ENCODE data around the gene RBFOX2. TPM values are rescaled to one million over a fixed set of nuclear protein-coding genes. Genes with fewer than 3 reads are reported as not detected.

The RBFOX2 gene
- total RNA-seq, 1 donor from 2014 or later: 83.1 TPM

DNA sequence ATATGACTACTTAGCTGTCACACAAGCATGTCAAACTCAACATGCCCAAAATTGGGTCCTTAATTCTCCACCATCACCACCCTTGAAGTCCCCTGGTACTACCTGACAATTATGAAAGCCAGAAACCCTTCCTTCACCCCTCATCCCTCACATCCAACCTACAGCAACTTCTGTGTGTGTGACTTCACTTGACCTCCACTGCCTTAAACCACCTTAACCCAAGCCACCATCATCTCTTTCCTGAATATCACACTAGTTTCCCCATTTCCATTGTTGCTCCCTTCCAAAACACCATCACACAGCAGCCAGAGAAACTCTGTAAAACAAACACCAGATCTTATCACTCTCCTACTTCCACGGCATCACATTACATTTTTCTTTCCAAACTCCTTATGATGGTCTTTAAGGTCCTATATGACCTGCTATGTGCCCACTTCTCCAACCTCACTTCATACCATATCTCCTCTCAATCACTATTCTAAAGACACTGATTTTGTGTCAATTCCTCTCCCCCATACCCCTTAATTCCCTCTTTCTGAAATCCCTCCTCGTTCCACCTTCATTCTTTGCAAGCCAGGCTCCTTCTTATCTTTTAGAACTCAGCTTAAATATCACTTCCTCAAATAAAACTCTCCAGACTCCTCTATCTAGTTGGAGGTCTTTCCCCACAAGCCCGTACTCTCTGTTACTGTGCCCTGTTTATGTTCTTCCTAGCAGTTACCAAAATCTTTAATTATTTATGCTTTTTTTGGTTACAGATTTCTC, 124.9 kb downstream of the RBFOX2 start:
- peak in 1 of 2 donors; percentile 26 for DNase-seq (ENCODE audit: low read depth in 2 of 2)

DNA sequence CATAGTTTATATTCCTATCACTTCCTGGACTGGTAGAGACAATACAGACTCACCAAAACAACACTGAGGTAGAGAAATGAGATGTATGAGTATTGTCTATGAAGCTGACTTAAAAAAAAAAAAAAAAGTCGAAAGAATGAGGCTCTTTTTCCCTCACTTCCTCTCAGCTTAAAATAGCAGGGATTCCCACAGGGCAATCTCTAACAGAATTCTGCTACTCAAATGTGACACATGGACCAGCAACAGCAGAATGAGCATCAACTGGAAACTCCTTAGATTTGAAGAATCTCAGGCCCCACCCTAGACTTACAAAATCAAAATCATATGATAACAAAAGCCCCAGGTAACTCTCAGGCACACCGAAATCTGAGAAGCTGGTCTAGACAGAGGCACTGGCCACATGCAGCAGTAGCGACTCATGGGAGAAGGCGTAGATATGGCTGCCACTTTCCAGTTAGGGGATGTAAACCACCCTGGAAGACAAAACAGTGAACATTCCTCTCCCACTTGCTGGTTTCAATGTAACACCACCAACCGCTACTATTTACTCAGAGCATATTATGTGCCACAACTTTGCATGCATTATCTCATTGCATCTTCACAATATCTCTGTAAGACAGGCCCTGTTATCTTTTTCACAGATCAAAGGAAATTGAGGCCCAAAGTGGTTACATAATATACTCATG, 128.0 kb downstream of the RBFOX2 start:
- DNase-seq (ENCODE audit: low read depth in 2 of 2): peak; percentile 49 to 67

DNA sequence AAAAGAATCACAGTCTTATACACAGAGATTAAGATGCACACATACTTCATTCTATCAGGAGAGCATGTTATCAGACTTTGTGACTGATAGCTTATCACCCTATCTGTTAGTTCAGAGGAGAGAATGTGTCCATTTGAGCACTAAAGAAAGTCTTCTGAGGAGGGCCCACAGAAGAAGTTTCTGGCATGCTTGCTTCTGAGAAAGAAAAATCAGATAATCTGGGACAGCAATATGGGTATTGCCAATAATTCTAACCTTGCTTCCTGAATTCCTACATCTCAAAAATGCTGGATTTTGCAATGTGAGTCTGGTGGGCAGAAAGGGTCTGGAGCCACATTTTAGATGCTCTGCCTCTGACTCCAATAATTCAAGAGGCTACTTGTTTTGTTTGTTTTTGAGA, 128.9 kb downstream of the RBFOX2 start:
- no peak for DNase-seq (ENCODE audit: low read depth in 2 of 2)

DNA sequence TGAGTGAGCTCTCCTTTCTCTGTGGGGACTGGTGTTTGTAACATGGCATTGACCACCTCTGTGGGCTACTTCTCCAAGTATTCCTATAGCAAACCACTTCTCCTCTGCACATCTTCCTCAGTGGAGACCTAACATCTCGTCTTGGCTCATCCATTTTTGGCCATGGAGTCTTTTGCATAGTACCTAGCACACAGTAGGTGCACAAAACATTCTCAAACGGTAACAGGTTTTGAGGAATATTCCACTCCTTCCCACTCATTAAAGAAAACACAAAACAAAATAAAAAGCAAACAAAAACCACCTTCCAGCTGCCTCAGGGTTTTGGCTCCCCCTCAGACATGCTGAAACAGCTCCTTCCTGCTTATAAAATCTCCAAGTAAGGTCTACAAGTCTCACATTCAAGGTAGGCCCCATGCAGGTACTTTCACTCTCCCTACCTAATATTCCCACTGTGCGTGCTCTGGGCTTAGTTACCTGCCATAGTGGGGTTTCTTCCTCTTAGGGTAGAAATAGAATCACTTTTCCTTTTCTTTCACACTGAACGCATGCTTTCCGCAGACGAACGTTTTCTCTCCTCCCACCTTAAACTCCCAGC, 132.4 kb downstream of the RBFOX2 start:
- DNase-seq (ENCODE audit: low read depth in 2 of 2): no peak

DNA sequence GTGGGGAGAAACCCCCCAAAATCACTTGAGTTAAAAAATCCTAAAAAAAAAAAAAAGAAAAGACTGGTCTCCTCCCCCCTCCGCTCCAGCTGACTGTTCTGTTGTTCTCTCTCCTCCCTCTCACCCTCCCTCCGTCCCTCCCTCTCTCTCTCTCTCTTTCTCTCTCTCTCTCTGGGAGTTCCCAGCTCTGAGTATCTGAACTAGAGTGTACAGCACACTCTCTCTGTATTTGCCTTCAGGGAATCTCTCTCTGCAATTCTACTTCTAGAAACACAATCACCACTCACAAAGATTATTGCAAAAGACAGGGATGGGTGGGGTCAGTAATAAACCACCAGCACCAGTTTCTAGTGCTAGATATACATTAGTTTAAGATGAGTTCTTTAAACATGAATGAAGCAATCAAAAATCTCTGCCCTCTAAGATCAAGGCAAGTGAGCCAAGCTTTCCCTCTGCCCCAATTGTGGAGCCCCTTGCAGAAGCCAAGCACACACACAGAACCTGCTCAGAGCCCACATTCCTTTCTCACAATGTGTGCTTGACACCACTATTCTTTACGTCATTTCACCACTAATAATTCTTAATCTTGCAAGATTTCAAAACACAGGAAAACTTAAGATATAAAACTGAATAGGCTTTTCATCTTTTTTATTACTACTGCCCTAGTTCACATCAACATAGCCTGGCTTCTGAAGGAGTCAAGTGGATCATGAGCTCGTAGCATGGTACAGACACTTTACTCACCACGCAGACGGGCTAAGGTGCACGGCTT, 133.5 kb downstream of the RBFOX2 start:
- no peak for DNase-seq (ENCODE audit: low read depth in 2 of 2)

DNA sequence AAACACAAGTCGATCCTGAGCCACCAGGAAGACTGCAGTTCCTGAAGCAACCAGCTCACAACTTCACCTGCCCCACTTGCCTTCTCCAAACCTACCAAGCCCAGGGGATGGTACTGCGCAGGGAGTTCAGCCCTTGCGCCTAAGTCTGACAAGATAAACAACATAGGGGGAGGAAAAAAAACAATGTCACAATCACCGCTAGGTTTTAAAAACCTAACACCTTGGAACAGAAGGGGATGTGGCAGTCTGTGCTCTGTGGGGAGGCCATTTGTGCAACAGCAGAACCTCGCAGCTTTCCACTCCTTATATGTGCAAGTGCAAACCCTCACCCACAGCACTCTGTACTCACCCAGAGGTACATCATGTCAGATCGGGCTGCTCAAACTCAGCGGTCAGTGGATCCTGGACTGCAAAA, 134.2 kb downstream of the RBFOX2 start:
- DNase-seq (ENCODE audit: low read depth in 2 of 2): no peak

DNA sequence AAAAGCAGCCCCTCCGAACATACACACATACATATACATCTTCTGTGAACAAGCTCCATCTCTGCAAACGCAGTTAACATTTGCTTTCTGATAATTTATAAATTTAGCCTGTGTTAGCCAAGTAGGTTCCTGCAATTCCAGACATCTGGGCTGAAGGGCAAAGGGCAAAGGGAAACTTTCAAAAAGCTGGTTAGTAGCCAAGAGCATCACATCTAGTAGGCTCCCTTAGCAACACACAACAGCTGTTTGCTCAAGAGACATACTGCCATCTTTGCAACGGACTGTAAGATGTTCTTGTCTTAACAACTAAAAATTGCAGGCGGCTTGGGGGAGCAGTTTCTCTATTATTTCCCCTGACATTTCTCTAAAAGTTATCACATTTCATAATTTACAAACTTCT, 134.9 kb downstream of the RBFOX2 start:
- DNase-seq (ENCODE audit: low read depth in 2 of 2): peak; percentile 32 to 64

DNA sequence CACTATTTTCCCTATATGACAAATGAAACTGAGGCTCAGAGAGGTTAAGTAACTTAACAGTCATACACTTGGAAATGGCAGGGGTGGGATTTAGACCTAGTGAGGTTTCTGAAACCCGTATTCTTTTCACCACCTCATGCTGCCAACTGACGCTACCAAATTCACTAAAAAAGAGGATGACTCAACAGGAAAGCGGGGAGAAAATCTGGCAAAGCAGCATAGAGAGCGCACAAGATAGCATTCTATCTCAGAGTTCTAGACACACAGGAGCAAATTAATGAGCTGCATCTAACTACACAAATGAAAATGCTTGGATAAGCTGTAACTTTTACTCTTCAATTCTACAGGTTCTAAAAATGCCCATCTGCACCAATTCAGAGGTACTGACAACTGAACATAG, 136.4 kb downstream of the RBFOX2 start:
- peak; percentile 77 to 79 for DNase-seq (ENCODE audit: low read depth in 2 of 2)

DNA sequence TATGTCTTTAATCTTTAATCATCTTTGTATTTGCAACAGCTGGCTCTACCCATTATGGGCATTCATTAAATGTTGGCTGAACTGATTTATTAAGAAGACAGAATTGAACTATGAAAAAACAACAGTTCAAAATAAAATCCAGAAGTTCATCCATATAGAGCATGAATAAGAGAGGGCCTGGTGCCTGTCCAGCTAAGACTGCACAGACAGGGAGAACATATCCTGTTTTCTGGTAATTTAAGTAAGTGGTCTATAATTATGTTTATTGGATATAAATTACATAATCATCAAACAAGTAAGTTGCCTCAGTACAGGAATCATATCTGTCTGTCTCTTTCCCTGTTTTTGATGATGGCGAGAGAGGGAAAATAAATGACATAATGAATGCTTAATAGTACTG, 137.2 kb downstream of the RBFOX2 start:
- DNase-seq (ENCODE audit: low read depth in 2 of 2): no peak

DNA sequence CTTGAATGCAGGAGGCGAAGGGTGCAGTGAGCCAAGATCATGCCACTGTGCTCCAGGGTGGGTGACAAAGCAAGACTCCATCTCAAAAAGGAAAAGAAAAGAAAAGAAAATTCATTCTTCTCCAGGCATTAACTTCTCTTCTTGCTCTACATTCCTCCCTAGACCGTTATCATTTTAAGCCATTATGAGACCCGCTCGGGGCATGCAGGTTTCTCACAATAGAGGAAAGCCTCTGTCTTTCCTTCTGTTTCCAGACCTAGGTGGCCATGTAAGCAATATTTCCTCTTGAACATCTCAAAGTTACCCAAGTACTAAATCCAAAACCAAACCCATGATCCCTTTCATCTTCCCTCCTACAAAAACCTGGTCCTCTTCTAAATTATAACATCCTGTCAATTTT, 139.6 kb downstream of the RBFOX2 start:
- no peak for DNase-seq (ENCODE audit: low read depth in 2 of 2)

DNA sequence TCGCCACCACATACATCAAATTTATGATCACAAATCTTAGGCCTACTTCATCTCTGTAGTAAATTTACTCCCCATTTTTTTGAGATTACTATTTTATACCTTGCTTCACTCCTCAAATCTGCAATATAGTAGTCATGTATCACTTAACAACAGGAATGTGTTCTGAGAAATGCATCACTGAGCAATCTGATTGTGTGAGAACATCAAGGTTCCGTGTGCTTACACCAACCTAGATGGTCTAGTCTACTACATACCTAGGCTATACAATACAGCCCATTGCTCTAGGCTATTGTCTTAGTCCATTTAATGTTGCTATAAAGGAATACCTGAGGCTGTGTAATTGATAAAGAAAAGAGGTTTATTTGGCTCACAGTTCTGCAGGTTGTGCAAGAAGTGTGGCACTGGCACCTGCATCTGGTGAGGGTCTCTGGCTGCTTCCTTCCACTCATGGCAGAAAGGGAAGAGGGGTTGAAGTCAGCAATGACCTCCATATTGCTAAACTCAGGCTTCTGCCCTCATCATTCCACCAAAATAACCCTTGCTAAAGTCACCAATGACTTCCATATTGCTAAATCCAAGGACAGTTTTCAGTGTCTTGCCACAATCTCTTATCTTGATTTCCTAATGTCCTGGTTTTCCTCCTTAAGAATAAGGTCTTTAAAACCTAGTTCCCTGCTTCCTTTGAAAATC, 140.3 kb downstream of the RBFOX2 start:
- DNase-seq (ENCODE audit: low read depth in 2 of 2): no peak

DNA sequence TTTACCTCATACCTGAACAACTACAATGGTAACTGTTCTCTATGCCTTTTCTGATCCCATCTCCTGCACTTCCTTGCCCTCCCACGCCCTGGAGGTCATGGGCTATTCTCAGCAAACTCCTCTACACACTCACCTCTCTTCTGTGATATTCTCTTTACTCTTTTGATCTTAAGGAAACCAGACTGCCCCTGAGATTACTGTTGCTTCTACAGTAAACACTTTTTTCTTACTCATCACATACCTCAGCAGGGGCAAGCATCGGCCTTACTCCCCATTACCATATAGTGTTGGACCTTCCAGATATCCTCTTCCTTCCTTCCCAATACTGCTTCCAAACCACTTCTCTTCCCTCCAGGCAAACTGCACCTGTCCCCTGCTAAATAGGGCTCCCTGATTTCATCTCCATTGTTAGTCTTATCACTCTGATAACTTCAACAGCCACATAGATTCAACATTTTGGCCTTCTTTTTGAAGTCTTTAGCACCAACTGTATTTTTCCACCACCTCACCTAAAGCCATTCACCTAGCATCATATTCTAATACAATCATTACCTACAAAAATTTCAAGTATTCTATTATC, 141.2 kb downstream of the RBFOX2 start:
- no peak for DNase-seq (ENCODE audit: low read depth in 2 of 2)

DNA sequence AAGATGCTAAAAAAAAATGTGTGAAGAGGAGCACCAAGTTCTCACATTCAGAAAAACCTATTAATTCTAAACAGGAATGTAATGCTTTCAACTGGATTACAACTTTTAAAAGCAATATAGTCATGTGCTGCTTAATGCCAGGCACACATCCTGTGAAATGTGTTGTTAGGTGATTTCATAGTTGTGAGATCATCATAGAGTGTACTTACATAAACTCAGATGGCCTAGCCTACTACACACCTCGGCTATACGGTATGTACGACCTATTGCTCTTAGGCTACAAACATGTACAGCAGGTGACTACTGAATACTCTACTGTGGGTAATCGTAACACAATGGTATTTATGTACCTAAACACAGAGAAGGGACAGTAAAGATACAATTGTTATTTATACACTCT, 142.3 kb downstream of the RBFOX2 start:
- DNase-seq (ENCODE audit: low read depth in 2 of 2): peak in 1 of 2 donors; percentile 35

DNA sequence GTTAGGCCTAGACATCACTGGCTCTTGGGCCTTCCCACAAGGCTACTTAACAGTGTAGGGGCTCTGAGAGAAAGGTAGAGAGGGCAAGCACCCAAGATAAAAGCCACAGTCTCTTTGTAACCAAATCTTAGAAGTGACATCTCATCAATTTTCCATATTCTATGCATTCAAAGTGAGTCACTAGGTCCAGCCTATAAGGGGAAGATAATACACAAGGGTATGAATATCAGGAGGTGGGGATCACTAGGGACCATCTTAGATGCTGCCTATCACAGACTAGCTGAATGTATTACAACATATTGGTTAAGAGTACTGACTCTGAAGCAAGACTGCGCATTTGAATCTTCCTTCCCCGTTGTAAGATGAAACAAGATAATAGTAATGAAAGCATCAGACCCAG, 144.1 kb downstream of the RBFOX2 start:
- DNase-seq (ENCODE audit: low read depth in 2 of 2): no peak

DNA sequence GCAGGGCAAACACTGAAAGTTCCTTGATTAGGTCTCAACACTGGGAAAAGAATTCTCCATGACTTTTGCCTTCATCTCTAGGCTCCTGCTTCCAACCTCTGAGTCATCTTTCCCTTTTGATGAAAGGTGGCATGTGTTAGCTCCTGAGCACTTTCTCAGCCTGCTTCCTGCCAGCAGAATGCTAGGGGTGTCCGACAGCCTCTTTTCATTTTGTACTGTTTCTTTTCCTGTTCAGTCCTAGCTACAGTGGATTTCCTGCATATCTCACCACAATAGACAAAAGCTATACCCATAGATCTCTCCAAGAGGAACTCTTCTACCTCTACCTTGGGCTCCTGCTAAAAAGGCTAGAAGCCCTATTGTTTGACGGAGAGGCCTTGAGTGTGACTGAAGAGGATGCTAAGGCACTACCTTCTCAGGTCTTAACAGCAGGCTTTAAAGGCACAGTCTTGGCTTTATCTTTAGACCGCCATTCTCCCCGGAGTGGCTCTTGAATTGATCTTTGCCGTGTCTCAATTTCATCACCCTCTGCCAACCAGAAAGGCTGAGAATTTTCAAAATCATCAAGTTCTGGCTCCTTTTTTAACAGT, 145.5 kb downstream of the RBFOX2 start:
- DNase-seq (ENCODE audit: low read depth in 2 of 2): peak; percentile 55 to 83

DNA sequence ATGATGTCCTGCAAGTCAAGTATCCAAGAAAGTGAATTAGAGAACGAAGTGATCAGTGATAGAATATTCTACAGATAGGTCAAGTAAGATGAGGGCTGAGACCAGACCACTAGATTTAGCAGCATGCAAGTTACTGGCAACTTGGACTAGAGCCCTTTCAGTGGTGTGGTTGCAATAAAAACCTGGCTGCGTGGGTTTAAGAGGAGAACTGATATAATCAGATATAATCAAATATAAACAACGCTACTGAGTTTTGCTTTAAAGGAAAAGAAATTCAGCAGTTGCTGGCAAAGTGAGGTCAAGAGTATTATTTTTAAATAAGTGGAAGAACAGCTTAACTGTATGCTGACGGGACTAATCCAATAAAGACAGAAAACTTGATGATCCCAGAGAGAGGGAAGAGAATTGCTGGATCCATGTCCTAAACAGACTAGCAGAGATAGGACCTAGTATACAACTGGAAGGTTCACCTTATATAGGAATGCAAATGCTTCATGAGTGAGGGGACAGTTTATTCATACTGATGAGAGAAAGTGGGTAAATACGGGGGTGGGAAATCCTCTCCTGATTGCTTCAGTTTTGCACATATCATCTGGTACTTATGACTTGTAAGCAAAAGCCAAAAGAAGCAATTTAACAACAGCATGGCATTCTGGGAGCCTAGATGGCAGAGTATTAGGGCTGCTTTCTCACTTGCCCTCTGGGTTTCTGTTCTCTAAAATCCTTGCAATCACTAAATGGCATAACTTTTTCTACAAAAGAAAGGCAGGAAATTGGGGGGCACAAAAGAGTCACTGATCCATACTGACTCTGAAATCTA, 146.2 kb downstream of the RBFOX2 start:
- peak; percentile 17 to 28 for DNase-seq (ENCODE audit: low read depth in 2 of 2)

DNA sequence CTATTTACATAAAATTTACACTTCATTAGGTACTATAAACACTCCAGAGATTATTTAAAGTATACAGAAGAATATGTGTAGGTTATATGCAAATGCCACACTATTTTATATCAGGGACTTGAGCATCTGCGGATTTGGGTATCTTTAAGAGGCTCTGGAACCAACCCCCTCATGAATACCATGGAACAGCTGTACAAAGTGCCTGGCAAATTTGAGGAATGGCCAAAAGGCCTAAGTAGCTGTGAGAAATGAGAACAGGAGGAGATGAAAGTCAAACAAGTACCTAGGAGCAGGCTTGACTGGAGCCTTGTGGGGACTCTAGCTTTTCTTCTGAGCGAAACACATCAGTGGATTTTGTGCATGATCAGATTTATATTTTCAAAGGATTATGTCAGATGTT, 149.3 kb downstream of the RBFOX2 start:
- no peak for DNase-seq (ENCODE audit: low read depth in 2 of 2)

DNA sequence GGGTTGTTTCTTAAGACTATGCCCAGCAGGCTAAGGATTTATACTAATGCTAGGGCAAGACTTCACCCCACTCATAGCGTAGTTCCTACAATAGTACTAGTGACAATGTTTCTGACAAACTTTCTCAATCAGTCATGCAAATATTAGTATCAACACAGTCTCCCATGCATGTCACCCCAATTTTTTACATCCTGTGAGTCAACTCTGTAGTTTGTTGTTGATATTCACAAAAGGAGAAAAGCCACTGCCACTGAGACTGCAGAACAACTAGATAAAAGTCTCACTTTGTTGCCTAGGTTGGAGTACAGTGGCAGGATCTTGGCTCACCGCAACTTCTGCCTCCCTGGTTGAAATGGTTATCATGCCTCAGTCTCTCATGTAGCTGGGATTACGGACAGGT, 155.2 kb downstream of the RBFOX2 start:
- DNase-seq (ENCODE audit: low read depth in 2 of 2): no peak

DNA sequence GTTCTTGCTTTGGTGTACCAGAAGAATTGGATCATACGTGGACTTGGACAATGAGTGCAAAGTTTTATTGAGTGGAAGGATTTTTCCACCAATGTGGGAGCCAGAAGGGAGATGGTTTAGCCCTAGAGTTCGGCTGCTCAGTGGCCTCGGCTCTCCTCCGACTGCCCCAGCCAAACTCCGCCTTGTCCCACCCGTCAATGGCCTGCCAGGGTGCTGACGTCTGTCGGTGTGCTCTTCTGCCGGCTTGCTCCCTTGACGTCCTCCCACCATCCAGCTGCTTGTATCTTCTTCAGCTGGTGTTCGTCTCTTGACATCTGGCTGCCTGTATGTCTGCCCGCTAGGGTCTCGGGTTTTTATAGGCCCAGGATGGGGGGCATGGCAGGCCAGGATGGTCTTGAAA, 156.2 kb downstream of the RBFOX2 start:
- DNase-seq (ENCODE audit: low read depth in 2 of 2): no peak
